ENCODE results near the gene ZNF385A.

The ZNF385A gene

DNA sequence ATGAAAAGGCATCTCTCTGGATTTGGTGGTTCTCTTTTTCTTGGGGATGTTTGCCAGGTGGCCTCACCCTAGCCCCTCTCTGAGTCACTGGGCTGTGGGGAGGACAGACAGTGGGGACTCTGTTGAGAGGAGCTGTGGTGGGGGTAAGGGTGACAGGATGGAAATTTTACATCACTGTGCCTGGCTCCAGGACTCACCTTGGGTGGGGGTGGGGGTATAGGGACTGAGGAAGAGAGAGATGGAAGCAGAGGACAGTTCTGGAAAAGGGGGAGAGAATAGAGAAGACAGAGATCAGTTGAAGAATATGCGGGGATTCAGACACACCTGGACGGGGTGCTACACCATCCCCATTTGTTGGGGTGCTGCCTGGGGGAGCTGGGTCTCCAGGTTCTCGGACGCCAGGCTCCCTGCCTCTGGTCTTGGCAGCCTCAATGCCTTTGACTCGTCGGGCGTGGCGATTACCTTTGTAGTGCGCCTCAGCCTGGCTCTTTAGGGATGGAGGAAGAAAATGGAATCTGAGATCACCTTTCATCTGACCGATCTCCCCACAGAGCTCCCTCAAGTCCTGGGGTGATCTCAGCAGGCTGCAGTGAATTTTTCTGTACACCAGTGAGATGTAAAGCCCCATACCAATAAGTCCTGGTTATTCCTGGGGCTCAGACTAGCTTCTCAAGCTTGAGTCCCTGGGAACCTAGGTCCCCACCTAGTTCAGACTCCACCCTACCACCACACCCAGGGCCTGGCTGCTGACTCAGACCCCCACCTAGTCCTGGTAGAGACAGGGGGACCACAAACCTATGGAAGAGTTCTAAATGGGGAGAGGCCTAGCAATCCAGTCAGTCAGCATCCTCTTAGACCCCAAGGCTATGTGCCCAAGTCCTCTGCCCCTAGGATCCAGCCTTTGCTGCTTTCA, 10.6 kb downstream of the ZNF385A start:
- DNase-seq (ENCODE audit: low read depth), result no peak

DNA sequence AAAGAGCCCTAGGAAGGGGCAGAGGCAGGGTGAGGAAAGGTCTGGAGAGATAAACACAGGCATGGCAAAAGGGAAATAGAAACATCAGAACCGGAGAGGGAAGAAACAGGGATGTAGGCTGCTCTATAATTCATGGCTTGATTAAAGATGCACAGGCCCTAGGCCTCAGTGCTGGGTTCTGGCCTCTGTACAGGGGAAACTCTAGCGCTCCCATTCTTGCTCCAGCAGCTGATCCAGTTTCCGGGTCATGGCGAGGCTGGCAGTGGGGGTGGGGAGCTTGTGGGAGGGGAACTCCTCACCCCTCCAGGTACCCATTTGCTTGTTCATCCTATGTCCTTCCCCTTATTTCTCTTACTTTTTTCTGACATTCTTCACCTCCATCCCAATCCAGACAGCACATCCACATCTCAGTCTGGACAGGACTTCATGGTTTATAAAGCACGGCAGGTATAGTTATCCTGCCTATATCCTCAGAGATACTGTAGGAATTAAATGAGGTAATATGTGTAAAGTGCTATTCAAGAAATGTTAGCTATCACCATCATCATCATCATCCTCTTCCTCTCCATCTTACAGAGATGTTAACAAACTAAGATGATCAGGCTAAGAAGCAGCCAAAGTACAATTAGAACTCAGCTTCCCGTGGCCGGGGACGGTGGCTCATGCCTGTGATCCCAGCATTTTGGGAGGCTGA, 12.3 kb downstream of the ZNF385A start:
- DNase-seq (ENCODE audit: low read depth), result no peak

GRCh38 chr12:54371328-54372112, 13.0 kb downstream of the ZNF385A start:
- DNase-seq (ENCODE audit: low read depth), result no peak

DNA sequence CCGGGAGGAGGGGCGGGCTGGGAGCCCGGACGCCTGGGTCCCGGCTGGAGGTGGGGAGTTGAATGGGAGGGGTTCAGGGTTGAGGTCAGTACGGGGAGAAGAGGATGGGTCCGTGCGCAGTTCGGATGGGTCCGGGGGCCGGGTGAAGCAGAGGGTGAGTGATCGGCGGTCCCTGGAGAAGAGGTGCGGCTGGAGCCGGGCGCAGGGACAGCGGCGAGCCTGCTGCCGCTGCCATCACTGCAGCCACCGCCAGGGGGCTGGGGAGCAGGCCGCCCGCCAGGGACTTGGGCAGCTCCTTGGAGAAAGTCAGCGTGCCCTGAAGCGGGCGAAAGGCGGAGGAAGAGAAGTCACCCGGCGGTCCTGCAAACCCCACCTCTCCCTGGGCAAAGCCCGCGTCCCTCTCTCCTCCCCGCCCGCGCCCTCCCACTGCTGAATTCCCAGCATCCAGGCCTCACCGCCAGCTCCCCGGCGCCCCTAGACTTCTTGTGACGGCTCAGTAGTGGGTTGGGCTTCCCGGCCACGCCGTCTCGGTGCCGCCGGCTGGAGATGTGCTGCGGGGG, 14.3 kb downstream of the ZNF385A start:
- no peak for DNase-seq (ENCODE audit: low read depth)

DNA sequence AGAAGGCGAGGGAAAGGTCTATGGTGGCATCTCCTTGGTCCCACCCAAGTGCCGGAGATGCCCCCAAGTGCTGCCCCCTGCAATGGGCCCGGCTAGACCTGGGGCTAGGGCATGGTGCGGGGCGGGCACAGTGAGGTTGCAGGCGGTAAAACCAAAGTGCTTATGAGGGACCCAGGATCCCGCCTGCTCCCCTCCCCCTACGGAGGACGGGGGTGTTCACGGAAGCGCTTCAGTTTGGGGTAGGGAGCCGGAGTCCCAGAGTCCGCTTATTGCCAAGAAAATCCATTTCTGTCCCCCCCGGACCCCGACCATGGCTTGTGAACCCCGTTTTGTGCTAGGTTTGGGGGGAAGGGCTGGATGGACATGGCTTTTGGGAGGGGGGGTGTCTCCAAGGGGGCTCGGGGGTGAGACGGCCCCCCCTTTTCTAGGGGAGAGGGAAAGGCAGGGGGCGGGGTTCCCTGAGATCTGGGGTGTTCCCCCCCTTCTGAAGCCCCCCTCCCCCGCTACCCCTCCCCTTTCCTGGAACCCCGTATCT, 14.9 kb downstream of the ZNF385A start:
- DNase-seq (ENCODE audit: low read depth), result no peak

GRCh38 chr12:54368709-54369596, 15.6 kb downstream of the ZNF385A start:
- DNase-seq (ENCODE audit: low read depth), result peak; percentile 82

DNA sequence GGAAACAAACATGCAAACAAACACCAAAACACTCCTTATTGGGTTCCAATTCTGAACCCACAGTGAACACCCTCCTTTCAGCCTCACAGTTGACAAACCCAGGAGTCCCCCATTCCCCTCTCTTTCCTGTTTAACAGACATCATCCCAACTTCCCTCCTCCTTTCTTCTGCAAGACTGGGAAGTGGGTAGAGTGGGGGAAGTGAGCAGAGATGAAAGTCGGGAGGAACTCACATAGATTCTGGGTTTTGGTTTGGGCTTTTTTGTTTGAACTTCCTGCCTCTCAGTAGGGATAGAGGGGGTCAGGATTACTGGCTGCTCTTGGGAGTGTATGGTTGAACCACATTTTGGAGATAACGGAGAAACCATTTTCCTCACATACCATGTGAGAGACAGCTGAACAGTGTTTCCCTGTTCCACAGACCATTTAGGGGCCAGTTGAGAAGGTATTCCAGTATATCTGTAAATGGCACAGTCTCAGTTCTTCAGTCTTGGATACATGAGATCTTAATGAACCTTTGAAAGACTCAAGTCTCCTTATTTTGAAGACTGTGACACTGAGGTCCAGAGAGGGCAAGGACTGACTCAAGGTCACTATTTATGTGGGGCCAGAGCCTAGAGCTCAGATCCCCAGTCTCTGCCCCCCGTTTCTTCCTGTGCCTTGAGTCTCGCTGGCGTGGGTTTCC, 16.4 kb downstream of the ZNF385A start:
- no peak for DNase-seq (ENCODE audit: low read depth)

DNA sequence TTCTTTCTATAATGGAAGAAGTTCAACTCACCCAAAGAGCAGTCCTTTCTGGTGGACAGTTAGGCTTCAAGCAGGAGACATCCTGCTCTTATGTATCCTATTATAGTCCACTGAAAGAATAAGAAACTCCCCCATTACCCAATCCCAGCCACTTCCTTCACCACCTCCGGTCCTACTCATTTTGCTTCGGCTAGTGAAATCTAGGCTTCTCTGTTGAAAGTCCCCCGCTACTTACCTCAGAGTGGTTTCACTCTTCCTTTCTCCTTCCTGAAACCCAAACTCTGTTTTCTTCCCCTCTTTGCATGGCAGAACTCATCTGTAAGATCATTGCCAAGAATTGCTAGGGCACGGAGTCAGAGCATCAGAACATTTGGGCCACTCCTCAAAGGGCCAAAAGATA, 20.1 kb downstream of the ZNF385A start, which contains the start of gene GPR84:
Gene GPR84 (minus strand): TSS at position 74 of the 400 bp plus-strand sequence. CDS start 635 bp downstream, outside the sequence.
- no peak for DNase-seq (ENCODE audit: low read depth)

GRCh38 chr12:54363618-54364017, 20.9 kb downstream of the ZNF385A start:
- DNase-seq (ENCODE audit: low read depth), result no peak

- DNase-seq (ENCODE audit: low read depth), result no peak
Observed at GRCh38 chr12:54363047-54363446, 21.5 kb downstream of the ZNF385A start.

DNA sequence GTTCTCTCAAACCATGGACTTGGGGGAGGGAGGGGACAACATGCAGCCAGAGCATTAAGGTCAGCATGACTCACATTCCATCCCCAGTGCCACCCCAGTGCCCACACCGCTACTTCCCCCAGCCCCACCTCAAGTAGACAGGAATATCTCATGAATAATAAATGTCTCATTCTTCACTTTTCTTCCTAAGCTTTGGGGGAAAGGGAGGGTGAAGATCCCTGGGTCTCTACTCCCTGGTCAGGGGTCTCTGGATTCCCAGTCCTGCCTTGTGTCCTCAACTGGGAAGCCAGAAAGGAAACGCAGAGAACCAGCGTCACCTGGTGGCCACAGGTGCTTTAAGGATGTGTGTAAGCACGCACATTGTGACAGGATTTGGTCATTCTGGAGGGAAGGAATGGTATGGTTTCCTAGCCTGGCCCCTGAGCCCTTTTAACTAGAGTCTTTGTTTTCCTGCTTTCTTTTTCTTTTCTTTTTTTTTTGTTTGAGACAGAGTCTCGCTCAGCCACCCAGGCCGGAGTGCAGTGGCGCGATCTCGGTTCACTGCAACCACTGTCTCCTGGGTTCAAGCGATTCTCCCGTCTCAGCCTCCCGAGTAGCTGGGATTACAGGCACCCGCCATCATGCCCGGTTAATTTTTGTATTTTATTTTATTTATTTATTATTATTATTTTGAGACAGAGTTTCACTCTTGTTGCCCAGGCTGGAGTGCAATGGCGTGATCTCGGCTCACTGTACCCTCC, 23.6 kb downstream of the ZNF385A start:
- peak; percentile 45 for DNase-seq (ENCODE audit: low read depth)

DNA sequence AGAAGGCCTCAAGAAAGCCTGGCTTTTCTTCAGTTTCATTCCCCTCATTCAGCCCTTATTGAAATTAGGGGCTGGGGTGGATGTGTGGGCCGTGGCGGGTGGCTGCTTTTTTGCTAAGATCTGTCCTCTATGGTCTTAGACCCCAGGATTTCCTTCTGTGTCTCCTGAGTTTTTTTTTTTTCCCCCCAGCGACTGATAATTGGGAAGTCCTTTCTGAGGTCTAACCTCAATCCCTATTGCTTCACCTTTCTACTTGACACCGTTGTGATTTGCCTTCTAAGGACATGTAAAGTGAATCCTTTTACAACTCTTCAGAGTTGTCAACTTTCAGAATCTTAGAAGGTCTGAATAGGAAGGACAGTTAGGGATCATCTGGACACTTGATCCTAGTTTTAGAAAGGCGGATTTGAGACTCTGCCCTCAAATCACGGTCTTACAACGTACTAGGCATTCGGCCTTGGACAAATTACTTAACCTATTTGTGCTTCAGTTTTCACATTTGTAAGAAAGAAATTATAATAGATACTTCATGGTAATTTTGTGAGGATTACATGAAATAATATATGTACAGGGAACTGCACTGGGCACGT, 24.7 kb downstream of the ZNF385A start:
- no peak for DNase-seq (ENCODE audit: low read depth)

DNA sequence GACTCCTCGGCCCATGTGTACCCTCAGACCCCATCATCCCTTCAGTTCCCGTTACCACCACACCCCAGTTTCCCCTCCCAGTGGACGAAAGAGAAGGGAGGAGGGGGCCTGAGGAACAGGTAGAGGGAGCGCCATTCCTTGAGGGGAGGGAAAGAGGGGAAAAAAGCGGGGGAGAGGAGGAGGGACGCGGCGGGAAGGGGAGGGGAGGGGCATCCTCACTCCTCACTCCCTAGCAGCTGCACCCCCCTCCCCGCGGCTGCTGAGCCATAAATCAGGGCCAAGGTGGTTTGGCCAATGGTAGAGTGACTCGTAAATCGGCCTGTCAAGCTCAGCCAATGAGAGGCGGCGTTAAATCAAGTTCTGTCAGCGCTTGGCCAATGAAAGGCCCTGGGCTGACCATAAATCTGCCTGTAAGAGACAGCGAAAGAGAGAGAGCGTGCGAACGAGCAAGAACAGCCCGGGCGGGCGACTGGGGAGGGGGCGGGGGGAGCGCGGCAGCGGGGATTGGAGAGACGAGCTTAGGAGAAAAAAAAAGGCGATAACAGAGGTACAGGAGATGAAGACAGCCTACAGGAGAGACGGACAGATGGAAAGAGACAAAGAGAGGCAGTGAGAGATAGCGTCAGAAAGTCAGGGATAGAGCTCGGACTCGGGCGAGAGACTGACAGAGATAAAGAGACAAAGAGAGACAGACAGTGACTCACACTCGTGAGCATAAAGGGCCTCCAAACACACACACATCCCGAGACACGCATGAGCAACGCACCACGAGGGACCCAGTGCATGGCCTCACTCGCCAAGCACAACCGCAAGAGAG, 25.4 kb downstream of the ZNF385A start:
- peak; percentile 91 for DNase-seq (ENCODE audit: low read depth)

DNA sequence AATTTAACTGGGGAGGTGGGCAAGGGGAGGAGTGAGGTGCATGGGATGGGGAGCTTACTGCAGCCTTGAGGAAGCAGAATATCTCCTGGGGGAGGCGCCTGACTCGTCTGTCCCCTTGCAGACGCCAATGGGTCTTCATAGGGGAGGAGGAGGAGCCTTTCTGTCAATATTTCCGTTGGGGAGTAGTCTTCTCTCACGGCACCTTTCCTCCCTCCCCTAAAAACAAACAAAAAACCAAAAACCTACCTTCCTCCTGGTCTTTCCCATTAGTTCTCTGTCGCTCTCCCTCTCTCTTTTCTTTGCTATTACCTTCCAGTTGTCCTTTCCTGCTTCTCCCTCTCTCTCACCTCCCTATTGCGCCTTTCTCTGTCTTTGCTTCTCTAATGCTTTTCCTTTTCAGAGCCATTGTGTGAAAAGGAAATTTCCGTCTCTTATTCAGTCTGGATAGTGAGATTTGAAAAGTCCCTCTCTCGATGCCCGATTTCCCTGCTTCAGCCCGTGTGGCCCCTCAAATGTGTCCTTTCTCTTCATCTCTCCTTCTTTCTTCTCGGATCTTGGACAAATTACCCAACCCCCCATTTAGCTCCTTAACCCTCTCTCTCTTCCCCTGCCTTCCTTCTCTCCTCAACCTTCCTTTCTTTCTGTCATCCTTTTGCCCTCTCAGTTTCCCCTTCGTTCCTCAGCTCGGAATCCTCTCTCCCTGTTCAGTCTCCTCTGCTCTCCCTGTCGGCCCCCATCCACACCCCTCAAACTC, 26.2 kb downstream of the ZNF385A start:
- DNase-seq (ENCODE audit: low read depth), result peak; percentile 45

DNA sequence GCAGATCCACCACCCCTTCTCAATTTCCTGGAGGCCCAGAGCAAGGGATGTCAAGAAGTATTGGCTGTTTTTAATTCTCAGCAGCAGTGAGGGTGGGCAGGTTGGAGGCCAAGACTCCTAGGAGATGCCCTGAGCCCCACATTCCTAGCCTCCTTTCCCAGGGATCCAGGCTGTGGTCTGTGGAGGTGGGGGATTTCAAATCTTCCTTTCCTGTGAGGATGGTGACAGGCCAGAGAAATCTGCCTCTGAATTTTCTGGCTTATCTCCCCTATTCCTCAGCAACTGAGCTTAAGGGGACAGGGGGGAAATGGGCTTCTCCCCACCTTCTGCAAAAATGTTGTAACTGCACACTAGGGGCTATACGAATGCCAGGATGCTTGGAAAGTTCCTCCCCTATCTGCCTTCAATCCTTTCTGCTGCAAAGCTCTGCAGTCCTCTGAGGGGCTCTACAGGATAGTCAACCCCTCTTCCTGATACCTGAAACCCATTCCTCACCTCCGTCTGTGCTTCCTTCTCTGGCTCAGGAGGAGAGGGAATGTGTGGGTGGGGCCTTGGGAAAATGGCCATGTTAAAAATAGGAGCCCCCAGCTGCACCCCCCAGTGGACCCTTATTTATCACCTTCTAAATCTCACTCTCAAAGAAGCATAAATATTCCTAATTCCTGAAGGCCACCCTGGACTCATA, 26.9 kb downstream of the ZNF385A start:
- no peak for DNase-seq (ENCODE audit: low read depth)

- DNase-seq (ENCODE audit: low read depth), result no peak
Observed at GRCh38 chr12:54356951-54357356, 27.6 kb downstream of the ZNF385A start.

DNA sequence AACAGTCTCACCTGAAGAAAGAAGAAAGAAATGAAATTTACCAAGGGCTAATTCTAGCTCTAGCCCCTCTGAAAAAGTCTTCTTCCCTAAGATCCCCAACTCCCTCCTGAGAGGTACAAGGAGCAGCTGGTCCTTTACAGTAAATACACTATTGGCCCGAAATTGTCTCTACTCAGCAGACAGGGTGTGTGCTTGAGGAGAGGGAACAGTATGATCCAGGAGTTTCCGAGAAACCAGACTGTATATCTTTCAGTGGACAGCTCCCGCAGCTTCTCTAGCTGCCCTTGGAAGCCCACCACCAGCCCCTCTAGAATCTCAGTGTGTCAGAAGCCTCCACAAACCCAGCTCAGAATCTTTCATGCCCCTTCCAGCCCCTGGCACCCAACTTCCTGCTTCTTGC, 28.3 kb downstream of the ZNF385A start:
- no peak for DNase-seq (ENCODE audit: low read depth)
